ELF-1 (cell line): ENCODE measurements around the gene LRRC10B.
A peak's percentile ranks its signal among the peaks of the same experiment; 100 is the strongest.

Experiments used
- DNase-seq: peaks from one replicate; pipeline ENCODE4 v3.0.0-alpha.2; 2016; ENCODE audit warnings: low read depth, low spot score

Gene LRRC10B

GRCh38 chr11:61546663-61547062, 38.1 kb downstream of the LRRC10B start:
- no peak for DNase-seq

DNA sequence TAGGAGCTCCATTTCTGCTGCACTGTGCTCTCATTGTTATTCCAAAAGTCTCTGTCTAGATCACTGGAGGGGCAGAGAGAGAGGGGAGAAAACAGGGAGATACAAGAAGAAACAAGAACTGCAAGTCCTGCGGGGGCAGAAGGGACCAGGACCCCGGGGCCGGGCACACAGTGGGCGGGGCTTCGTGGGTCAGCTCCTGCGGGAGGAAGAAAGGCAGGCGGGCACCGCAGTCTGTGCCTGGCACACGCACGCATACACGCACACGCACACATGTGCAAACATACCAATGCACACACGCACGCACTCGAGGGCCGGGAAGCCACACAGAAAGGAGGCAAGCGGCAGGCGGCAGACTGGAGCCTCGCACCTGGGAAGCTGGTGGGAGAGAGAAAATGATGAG, 38.7 kb downstream of the LRRC10B start:
- no peak for DNase-seq

GRCh38 chr11:61549177-61549576, 40.6 kb downstream of the LRRC10B start:
- no peak for DNase-seq

DNA sequence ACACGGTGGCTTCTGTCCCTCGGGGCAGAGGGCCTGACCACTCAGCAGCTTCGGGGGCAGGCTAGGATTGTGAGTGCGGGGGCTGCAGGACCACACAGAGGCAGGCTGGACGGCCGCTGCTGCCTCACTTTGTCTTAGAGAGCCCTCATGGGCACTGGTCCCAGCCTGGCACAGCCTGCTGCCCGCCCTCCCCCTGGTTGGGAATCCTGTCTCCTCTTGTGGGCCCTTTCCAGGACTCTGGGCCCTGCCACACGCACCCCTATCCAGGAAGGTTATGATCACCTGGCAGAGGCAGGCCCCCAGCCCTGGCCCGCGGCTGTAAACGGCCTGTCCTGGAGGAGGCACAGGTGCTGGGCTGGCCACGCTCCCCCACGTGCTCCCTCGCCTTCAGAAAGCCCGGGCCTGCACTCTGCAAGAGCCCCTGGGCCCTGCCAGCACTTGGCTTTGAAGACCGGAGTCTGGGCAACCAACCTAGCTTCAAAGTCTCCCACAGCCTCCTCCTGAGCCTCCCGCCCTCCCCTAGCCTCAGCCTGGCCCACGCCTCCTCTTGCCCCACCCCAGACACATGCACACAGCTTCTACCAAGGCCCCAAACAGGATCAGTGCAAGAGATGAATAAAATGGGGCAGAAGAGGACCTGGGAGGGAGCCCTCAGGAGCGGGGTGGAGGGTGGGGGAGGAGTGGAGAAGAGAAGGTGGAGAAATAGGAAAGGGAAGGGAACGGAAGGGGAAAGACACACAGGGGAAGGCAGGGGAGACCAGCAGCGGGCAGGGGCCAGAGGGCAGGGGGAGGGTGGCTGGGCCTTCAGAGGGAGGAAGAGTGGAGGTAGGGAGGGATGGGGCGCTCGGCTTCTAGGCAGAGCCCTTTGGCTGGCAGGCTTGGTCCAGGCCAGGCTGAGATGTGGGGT, 41.4 kb downstream of the LRRC10B start:
- DNase-seq, result no peak

GRCh38 chr11:61550665-61551227, 42.2 kb downstream of the LRRC10B start:
- no peak for DNase-seq

- DNase-seq, result no peak
Observed at GRCh38 chr11:61551634-61552033, 43.1 kb downstream of the LRRC10B start.

- no peak for DNase-seq
Observed at GRCh38 chr11:61552108-61552635, 43.6 kb downstream of the LRRC10B start.

GRCh38 chr11:61553373-61554171, 45.0 kb downstream of the LRRC10B start:
- DNase-seq, result peak; percentile 30

DNA sequence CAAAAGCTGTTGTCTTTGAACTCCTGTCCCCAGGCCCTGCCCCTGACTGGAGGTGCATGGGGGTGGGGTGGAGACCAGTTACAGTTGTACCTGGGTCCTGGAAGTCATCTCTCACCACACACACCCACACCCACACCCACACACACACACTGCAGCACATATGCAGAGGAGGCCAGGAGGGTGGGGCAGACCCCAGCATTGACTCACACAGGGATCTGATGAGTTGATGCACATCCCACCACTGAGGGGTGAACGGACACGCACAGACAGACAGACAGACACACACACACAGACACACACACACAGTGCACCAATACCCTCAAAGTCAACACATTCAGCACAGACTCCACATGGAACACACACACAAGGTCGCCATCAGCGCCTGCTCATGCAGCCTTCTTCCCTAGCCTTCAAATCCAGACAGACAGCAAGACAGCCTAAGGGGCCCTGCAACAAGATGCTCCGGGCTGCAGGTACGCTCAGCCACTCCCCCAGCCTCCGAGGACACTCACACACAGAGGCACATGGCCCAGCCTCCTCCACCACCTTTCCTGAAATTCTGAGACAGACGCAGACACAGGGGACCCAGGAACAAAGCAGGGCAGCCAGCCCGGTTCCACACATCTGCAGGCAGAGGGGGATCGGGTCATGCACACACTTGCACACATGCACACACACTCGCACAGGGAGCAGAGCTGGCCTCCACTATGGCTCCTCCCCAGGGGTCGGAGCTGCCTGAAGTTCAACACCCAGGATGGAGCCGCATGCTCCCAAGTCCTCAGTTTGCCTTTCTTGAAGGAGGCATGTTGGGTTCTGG, 45.8 kb downstream of the LRRC10B start:
- peak; percentile 45 for DNase-seq

DNA sequence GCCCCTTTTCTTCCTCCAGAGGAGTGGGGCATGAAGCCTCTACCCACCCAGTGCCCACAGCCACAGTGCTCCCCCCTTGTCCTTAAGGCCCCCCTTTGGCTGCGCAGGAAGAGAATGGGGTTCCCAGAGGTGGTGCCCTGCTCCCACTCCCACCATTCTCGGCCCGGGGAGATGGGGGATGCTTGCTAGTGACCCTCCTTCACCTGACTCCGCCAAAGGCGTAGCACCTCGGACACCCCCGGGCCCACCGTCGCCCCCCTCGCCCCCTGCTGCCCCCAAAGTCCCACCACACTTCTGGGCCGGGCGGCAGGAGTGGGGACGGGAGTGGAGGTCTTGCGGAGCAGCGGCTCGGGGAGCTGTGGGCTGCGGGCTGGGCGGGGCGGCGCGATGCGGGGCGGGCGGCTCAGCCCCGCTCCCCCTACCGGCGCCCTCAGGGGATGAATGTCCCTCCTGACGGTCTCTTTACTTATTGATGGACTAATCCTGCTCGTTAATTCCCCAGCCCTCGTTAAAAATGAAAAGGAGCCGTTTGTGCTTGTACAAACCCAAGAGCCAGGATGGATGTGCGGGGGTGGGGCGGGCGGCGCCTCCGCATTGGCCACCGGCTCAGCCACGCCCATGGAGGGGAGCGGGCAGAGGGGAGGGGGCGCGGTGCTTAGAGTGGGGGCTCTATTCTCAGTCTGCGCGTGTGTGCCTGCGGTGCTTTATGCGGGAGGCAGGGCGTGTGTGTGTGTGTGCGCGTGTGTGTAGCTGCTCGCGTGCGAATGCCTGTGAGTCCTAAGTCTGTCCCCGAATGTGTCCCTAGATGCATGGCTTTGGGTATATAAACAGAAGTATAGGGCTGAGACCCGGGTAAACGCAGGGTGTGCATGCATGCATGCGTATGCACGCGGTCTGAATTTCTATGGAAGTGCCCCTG, 46.8 kb downstream of the LRRC10B start:
- peak; percentile 38 for DNase-seq

DNA sequence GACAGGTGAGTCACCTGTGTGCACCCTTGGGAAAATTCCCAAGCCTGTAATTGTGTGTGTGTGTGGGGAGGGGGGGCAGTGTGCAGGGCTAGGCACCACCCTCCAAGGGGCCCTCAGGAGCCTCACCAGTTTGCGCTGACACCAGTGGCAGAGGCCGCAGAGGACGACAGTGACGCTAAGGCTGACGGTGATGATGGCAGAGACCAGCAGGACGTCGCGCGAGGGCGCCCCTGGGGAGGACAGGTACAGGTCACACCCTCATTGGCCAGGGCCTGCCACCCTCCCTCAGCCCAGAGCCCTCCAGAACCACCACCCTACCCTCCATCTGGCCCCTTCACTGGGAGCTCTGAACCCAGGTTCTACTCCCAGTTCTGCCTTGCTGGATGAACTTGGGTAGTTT, 47.4 kb downstream of the LRRC10B start:
- no peak for DNase-seq

DNA sequence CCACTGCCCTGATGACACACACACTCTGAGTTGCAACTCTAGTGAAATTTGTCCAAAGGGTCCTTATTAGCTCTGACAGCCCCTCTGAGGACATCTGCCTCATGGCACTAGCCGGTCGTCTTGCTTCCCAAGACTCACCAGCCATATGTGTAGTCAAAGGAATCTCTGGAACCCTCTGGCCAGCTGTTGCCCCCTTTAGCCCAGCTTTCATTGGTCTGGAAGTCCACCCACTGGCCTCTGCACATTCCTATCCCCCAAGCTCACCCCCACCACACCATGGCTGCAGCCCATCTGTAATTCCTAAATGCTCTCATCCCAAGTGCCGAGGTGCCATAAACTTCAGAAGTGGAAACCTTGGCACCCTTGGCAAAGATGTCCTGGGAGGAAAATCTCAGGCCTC, 48.1 kb downstream of the LRRC10B start:
- DNase-seq, result no peak
